Right lobe of liver (tissue), 4 donors: ENCODE measurements around the gene MPL.

ENCODE experiments used
- POLR2A ChIP-seq: fragments of 450-650 bp; IDR thresholded peaks from one replicate; pipeline ENCODE4 v1.6.1; 2017; ENCODE audit warnings: antibody characterized with exemption, mild to moderate bottlenecking
- TF ChIP-seq, protein P1 (sequence below), 4 donors: fragments of 200-600 bp in 3 of 4; fragments of 450-650 bp in 1 of 4; IDR thresholded peaks; one replicate each; pipeline versions ENCODE4 v1.5.1 to v1.8.0; 2016 to 2022; ENCODE audit warnings: antibody characterized with exemption in 4 of 4, mild to moderate bottlenecking in 2 of 4
- donor health status: DM: no; HTN: no; CAD: no.
- donor health status: DM: no; HTN: no; CAD: no.
- donor health status: DM: no; HTN: yes; CAD: no.

DNA sequence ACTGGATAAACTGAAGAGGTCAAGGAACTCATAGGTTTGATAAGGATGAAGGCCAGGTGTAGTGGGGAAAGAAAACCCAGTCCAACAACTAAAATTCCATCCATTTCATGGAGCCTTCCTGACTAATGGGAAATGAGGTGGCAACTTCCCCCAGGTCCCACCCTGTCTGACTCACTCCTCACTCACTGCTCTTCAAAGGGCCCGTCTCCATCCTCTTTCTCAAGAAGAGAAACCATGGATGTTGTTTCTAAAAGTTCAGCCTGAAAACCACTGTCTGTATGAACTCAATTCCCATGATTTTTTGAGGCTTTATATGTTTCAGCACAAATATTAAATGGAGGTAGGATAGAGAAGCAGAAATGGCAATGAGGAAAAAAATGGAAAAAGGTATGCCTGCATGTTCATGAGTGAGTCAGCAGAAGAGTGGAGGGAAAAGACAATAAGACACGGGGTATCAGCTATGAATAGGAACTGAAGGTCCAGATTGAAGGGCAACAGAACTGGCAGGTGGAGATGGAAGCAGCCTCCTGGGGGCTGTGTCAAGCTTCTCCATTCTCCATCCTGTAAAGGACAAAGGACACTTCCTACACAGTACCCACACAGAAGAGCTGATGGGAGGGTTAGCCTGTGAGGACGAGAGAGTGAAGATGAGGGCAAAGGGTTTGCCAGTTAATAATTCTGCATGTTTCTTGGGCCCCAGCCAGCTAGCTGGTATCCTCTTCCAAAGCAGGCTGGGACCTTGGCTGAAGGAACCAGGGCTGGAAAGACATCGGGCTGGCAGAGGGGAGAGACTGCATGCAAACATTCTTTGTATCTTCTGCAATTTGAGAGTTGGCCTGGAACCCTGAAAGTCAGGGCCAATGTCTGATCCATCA lies 35.7 kb downstream of the MPL start:
- no peak for TF ChIP-seq POLR2A
- TF ChIP-seq, protein P1, sequence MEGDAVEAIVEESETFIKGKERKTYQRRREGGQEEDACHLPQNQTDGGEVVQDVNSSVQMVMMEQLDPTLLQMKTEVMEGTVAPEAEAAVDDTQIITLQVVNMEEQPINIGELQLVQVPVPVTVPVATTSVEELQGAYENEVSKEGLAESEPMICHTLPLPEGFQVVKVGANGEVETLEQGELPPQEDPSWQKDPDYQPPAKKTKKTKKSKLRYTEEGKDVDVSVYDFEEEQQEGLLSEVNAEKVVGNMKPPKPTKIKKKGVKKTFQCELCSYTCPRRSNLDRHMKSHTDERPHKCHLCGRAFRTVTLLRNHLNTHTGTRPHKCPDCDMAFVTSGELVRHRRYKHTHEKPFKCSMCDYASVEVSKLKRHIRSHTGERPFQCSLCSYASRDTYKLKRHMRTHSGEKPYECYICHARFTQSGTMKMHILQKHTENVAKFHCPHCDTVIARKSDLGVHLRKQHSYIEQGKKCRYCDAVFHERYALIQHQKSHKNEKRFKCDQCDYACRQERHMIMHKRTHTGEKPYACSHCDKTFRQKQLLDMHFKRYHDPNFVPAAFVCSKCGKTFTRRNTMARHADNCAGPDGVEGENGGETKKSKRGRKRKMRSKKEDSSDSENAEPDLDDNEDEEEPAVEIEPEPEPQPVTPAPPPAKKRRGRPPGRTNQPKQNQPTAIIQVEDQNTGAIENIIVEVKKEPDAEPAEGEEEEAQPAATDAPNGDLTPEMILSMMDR (IDR thresholded peaks at IDR 0.05): no peak
